Lung microvascular endothelial cell (primary cell): ENCODE data around the gene PGAP2. TPM values are rescaled to one million over a fixed set of nuclear protein-coding genes. Genes with fewer than 3 reads are reported as not detected.
"Not testable (repeated sequence)": the region's sequence is repeated elsewhere in the genome, so short reads cannot be mapped to it uniquely, and the experiment has no call there.

Experiments used
- DNase-seq, 2 donors: peaks; one replicate each; pipeline versions ENCODE4 v3.0.0 to v3.0.0-alpha.2; 2010; ENCODE audit warnings: low read depth in 2 of 2
- total RNA-seq: library from RNA; depleted of rRNA; stranded (reverse); fragments of >200 nt; gene quantifications from 2 replicates; pipeline ENCODE4 v1.2.1, GENCODE V29; 2014

Gene PGAP2
- total RNA-seq, 1 donor from 2014 or later: 9.3 TPM

DNA sequence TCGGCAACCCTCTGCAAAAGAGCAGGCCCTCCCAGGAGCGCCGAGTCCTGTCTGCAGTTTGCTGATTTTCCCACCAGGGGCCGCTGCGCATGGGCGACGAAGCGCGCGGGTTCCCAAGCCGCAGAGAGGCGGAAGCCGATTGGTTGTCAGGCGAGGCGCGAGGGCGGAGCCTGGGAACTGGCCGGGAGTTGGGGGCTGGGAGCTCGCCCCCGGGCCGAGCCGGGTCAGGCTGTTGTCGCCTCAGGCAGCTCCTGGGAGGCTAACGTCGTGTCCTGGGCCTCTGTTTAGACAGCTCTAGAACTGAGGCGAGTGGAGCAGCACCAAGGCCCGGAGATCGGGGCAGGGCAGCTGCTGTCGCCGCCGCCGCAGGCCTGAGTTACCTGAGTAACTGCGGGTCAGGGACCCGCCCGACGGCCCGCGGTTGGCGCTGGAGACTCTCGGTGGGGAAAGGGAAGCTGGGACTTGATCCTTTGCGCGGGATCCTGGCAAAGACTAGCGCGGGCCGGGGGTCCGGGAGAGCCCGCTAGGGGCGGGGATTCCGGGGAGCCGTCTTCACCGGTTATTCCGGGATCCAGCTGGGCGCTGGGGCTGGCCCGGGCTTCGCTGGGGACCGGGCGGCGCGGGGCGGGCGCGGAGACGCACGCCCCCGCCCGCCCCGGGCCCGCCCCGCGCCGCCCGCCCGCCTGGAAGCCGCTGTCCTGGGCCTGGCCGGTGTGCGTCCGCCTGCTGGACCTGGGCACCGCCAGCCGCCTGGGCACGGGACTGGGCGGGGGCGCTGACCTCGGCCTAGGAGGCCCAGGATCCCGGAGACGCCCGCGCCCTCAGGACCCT lies 46.8 kb downstream of the PGAP2 start, which contains the start of gene STIM1:
Gene STIM1, plus strand, starts transcription at position 688 of the 831 bp plus-strand sequence. CDS start 607 bp downstream, outside the sequence.
- peak; percentile 94 to 96 for DNase-seq

DNA sequence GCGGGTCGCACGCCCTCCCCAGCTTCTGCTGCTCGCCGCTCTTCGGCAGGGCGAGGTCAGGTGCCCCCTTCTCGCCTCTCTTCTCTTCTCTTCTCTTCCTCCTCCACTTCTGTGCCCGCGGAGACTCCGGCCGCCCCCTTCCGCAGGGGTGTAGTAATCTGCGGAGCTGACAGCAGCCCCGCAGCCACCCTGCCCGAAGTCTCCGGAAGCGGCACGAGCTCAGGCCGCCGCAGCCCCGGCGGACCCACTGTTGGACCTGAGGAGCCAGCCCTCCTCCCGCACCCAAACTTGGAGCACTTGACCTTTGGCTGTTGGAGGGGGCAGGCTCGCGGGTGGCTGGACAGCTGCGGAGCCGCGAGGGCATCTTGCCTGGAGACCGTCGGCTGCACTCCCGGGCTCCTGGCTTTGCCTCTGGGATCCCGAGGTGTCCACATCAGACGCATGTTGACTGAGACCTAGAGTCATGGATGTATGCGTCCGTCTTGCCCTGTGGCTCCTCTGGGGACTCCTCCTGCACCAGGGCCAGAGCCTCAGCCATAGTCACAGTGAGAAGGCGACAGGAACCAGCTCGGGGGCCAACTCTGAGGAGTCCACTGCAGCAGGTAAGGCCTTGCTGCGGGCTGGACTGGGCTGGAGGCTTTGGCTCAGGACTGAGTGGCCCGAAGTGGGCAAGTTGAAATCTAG lies 47.6 kb downstream of the PGAP2 start:
- DNase-seq: peak; percentile 21 to 26

DNA sequence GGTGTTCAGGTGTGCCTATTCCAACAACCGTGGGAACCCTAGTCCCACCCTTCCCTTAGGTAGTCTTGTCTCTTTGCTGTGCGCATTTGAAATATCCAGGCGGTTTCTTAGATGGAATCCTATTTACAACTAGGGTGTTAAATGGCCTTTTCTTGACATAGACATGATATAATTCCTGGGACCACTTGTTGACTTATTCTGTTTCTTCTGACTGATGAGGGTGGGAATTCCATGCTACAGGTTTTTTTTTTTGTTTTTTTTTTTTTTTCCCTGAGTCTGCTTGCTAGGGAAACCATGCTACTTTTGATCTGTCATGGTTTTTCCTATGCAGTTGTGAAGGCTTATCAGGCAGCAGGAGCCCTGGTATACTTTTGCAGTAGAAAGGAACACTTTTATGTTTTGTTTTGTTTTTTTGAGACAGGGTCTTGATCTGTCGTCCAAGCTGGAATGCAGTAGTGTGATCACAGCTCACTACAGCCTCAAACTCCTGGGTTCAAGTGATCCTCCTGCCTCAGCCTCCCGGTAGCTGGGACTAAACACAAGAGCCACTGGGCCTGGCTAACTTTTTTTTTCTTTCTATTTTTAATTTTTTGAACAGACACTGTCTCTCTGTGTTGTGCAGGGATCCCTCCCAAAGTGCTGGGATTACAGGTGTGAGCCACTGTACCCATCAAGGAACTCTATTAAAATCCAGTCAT lies 48.6 kb downstream of the PGAP2 start:
- no peak for DNase-seq

DNA sequence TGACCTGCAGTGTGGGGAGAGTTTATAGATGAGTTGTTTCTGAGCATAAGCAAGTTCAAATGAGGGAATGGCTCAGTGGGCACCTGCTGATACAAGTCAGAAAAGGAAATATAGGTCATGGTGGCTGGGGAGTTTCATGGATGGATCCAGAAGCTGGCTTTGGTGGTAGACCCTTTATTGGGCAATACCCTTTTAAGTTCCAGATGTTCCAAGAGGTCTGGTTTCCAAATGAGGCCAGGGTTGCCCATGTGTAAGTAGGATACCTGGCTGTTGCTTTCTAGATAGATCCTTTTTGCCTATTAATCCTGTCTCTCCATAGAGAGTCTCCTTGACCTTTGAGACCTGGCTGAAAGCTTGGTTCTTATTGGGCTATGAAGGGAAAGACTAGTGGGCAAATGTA lies 49.3 kb downstream of the PGAP2 start:
- DNase-seq: no peak

DNA sequence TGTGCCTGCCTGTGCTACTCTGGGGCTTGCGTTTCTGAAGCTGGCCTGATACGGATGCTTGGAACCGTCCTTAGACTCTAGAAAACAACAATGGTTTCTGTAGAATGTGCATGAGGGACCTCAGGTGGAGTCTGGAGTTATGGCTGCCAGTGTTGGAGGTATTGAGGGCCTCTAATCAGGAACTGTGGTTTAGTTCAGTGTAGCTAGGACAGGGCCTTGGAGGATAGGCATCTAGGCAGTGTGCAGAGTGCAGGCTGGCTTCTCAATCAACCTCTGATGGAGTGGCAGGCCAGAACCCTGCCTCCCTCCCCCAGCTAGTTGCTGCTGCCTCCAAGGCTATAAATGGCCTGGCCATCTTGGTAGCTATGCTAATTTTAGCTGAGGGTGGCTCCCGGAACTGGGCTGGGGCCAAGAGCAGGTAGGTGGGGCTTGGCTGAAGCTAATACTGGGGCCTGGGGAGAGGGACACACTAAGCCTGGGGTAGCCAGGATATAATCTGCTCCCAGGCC lies 51.1 kb downstream of the PGAP2 start:
- no peak for DNase-seq

DNA sequence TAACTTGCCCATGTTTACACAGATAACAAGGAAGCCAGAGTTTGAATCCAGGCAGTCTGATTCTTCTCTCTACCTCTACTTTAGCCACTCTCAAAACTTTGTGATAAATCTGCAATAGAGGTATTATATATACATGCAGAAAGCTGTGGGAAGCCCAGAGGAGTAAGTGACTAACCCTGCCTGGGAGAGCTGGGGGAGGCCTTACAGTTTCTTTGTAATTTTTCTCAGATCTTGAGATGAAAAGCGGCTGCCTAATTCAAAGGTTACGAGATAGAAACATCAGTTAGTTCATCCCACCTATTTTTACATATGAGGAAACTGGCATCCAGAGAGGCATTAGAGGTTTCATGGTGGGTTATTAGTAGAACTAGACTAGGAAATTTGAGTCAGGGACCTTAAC lies 52.0 kb downstream of the PGAP2 start:
- no peak for DNase-seq

DNA sequence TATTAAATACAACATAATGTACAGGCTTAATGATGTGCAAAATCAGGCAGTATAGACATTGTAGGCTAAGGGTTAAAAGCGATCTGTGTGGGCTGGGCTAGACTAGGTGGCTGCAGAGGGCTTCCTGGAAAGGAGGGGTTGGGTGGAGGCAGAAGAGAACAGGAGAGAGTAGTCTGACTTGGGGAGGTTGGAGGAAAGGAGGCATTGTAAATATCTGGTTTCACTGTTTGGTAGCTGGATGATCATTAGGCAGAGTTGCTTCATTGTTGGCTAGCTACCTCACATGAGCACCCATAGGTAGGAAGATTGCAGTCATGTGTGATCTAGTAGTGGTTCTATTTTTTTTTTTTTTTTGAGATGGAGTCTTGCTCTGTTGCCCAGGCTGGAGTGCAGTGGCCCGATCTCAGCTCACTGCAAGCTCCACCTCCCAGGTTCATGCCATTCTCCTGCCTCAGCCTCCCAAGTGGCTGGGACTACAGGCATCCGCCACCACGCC lies 52.6 kb downstream of the PGAP2 start:
- DNase-seq: not testable (repeated sequence)

DNA sequence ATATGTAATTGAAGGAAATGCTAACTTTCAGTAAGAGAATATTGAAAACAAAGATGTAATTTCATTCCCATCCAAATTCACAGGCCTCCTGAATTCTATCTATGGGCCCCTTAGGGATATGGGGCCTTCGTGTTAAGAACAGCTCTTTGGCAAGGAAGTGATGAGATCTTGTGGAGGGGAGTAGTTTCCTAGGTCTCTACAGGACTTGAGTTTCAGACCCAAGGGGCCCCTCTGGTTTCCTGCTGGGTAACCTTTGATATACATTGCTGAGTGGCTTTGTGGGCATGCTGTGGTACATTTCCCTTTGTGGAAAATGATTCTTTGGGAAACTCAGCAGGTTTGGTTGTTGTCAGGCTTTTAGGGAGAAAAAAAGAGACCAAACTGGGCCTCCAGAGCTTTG lies 53.3 kb downstream of the PGAP2 start:
- peak in 1 of 2 donors; percentile 30 for DNase-seq

DNA sequence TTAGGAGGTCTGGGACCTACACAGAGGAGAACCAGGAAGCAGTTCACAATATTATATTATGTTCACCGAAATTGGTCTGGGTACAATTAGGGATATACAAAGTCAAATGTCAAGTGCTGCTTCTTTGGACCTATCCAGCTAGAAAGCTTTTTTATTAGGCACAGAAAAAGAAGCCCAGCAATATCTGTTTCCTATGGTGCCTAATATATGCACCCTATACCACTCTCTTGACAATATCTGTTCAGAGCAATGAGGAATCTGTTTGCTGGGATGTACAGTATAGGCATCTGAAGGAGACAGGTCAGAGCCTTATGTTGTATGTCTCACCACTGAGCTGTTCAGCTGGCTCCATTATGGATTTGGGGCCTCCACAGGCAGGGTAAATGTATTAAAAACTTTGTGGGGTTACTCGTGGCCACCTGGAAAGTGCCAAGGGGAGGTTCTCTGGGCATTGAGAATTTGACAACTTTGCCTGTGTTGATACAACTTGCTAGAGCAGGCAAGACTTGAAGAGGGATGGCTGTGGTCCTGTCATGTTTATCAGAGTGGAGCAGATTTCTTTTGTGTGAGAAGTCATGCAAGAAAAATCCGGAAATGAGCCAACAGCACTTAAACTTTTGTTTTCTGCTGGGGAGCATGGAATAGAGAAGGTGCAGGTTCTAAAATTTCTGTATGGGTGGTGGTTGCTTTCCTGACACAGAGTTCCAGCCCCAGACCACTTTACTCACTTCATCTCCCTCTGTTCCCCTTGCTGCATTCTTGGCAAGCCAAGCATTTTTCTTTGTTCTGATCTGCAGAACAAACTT lies 57.2 kb downstream of the PGAP2 start:
- DNase-seq: peak; percentile 50 to 86

DNA sequence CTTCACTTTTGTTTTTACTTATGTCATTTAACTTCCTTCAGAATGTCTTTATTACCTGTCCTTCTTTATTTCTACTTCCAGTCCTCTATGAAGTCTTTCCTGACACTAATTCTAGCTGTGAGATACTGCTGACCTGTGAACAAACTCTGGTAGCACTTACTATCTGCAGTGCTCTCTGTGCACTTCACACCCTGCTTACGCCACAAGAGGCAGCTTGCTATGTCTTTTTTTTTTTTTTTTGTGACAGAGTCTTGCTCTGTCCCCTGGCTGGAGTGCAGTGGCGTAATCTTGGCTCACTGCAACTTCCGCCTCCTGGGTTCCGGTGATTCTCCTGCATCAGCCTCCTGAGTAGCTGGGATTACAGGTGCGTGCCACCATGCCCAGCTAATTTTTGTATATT lies 57.8 kb downstream of the PGAP2 start:
- peak in 1 of 2 donors; percentile 50 for DNase-seq

DNA sequence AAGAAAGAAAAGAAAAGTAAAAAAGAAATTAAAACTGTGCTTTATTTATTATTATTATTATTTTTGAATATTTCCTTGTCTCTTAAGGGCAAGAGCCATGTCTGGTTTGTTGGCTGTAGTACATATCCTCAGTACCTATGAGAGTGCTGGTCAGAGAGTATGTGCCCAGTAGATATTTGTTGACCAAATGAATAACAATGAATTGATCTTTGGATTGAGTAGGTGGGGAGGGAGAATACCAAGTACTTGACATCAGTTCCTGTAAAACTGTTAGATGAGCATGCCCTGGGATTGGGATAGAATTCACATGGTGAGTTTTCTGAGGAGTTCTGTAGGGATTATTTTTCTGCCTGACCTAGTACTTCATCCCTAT lies 58.5 kb downstream of the PGAP2 start:
- no peak for DNase-seq

DNA sequence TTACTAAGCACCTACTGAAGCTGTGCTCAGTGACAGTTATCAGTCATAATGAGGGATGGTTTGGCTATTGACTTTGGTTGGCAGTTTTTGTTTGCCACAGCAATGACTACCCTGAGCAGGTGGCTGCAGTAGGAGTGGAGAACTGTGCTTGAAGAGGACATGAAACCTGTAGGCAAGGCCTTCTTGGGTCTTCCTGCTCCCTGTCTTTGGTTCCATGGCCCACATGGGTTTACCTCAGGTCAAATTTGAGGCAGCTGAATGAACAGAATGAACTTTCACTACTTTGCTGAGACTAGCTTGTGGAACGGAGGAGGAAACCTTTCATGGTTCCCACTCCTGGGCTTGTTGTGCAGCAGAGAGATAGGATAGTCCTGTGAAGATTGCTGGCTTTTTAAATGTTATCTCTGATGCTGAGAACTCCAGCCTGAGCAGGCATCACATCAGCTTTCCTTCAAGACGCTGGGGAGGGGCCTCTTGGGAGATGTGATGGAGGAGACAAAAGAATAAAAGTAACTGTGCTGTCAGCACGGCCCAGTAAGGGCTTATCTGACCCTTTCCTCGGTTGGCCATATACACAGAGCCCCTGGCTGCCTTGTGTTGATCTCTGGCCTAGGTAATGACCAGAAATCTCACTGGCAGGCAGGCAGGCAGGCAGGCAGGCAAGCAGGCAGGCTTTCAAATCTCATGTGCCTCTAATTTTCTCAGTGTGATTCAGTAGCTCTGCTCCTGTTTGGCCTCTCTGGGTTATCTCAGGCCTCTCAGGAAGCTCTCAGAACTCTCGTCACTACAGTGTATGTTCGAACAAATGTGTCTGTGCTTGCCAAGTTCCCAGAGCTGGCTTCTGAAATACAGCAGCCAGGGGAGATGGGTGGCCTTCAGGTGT lies 59.1 kb downstream of the PGAP2 start:
- DNase-seq: peak; percentile 73 to 90

DNA sequence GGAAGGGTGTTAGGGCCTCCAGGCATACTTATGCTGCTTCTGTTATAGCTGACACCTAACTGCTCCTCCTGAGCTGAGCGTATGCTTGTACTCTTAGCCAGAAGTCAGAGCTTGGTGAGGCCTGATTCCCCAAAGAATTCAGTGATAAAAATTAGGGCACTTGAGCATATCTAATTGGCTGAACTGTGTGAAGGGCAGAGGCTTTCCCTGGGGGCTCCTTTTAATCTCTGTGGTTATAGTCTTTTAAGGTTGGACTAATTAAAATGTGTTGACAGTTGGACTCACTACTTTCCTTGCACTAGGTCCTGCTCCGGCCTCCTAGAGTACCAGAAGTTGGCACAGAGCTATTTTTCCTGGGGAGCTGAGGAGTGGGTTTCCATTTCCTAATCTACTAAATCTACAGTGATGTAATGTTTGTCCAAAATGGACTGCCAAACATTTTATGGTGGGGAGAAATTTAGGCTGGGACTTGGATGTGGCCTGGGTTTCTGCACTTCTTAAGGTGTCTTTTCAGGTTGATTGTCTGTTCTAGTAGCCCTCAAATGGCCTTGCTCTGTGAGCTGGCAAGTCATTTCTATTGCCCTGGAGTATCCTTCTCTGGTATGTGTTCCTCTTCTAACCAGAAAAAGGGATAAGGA lies 65.5 kb downstream of the PGAP2 start:
- DNase-seq: no peak

Other genes with a start within 250 kb of the PGAP2 start
- not detected in 2 replicates for gene ART5, start 166.6 kb upstream of the PGAP2 start, total RNA-seq
- gene ART1, start 163.4 kb upstream of the PGAP2 start, total RNA-seq: not detected in 2 replicates
- gene CHRNA10, start 137.2 kb upstream of the PGAP2 start, total RNA-seq: 0.22 and 0.60 TPM in 2 replicates
- gene NUP98, start 11.0 kb upstream of the PGAP2 start, total RNA-seq: 66.5 and 70.8 TPM in 2 replicates
- gene RHOG, start 32.4 kb downstream of the PGAP2 start, total RNA-seq: 8.5 and 8.7 TPM in 2 replicates
- gene STIM1, start 47.1 kb downstream of the PGAP2 start, total RNA-seq: 16.1 and 32.7 TPM in 2 replicates